ENCODE measurements around the gene PBX4.

The PBX4 gene

GRCh38 chr19:19656451-19657396 is 38.2 kb upstream of the PBX4 start:
- no peak overlapping the region for H3K4me2 ChIP-seq (ENCODE audit: low read length)
- no peak overlapping the region for H3K4me3 ChIP-seq (ENCODE audit: low read length)
- no peak overlapping the region for H3K9ac ChIP-seq (ENCODE audit: low read depth, low read length)
- no peaks in the 10 kb centered on the region for H3K9me3 ChIP-seq (replicated peaks; ENCODE audit: low read length)
- H3K36me3 ChIP-seq (ENCODE audit: insufficient read depth, low read length): peaks cover 65% of the 10 kb centered on the region
- peaks cover 8% of the 10 kb centered on the region for H3K4me1 ChIP-seq (ENCODE audit: control insufficient read depth, insufficient read depth, low read length)
- H3K27me3 ChIP-seq (ENCODE audit: control insufficient read depth, insufficient read depth, low read length): no peaks in the 10 kb centered on the region

- Histone ChIP-seq H3K9ac (ENCODE audit: low read depth, low read length) (no peak overlapping the region), H3K9me3 (replicated peaks; ENCODE audit: low read length) (no peaks in the 10 kb centered on the region), H3K36me3 (ENCODE audit: insufficient read depth, low read length) (peaks cover 74% of the 10 kb centered on the region), H3K4me1 (ENCODE audit: control insufficient read depth, insufficient read depth, low read length) (no peaks in the 10 kb centered on the region), H3K4me3 (ENCODE audit: low read length) (no peak overlapping the region), H3K4me2 (ENCODE audit: low read length) (no peak overlapping the region), H3K27me3 (ENCODE audit: control insufficient read depth, insufficient read depth, low read length) (no peaks in the 10 kb centered on the region)
These were observed 37.3 kb upstream of the PBX4 start for GRCh38 chr19:19655641-19656343.

GRCh38 chr19:19655051-19655594 is 36.6 kb upstream of the PBX4 start:
- Histone ChIP-seq H3K4me1 (ENCODE audit: control insufficient read depth, insufficient read depth, low read length) (no peaks in the 10 kb centered on the region), H3K9me3 (replicated peaks; ENCODE audit: low read length) (no peaks in the 10 kb centered on the region), H3K4me2 (ENCODE audit: low read length) (no peak overlapping the region), H3K36me3 (ENCODE audit: insufficient read depth, low read length) (peaks cover 80% of the 10 kb centered on the region), H3K9ac (ENCODE audit: low read depth, low read length) (no peak overlapping the region), H3K27me3 (ENCODE audit: control insufficient read depth, insufficient read depth, low read length) (no peaks in the 10 kb centered on the region), H3K4me3 (ENCODE audit: low read length) (no peak overlapping the region)

- no peak overlapping the region for H3K4me3 ChIP-seq (ENCODE audit: low read length)
- H3K4me1 ChIP-seq (ENCODE audit: control insufficient read depth, insufficient read depth, low read length): no peaks in the 10 kb centered on the region
- H3K9ac ChIP-seq (ENCODE audit: low read depth, low read length): no peak overlapping the region
- H3K9me3 ChIP-seq (replicated peaks; ENCODE audit: low read length): no peaks in the 10 kb centered on the region
- H3K4me2 ChIP-seq (ENCODE audit: low read length): no peak overlapping the region
- H3K36me3 ChIP-seq (ENCODE audit: insufficient read depth, low read length): peaks cover 79% of the 10 kb centered on the region
- H3K27me3 ChIP-seq (ENCODE audit: control insufficient read depth, insufficient read depth, low read length): no peaks in the 10 kb centered on the region
These were observed 36.0 kb upstream of the PBX4 start for GRCh38 chr19:19654441-19654840.

- Histone ChIP-seq H3K4me3 (ENCODE audit: low read length) (no peak overlapping the region), H3K27me3 (ENCODE audit: control insufficient read depth, insufficient read depth, low read length) (no peaks in the 10 kb centered on the region), H3K9me3 (replicated peaks; ENCODE audit: low read length) (no peaks in the 10 kb centered on the region), H3K4me1 (ENCODE audit: control insufficient read depth, insufficient read depth, low read length) (no peaks in the 10 kb centered on the region), H3K9ac (ENCODE audit: low read depth, low read length) (no peak overlapping the region), H3K36me3 (ENCODE audit: insufficient read depth, low read length) (peaks cover 81% of the 10 kb centered on the region), H3K4me2 (ENCODE audit: low read length) (no peak overlapping the region)
These were observed 35.2 kb upstream of the PBX4 start for GRCh38 chr19:19653597-19654147.

GRCh38 chr19:19652482-19653295 is 34.2 kb upstream of the PBX4 start:
- Histone ChIP-seq H3K9ac (ENCODE audit: low read depth, low read length) (no peak overlapping the region), H3K4me2 (ENCODE audit: low read length) (no peak overlapping the region), H3K4me3 (ENCODE audit: low read length) (no peak overlapping the region), H3K4me1 (ENCODE audit: control insufficient read depth, insufficient read depth, low read length) (no peaks in the 10 kb centered on the region), H3K9me3 (replicated peaks; ENCODE audit: low read length) (no peaks in the 10 kb centered on the region), H3K27me3 (ENCODE audit: control insufficient read depth, insufficient read depth, low read length) (no peaks in the 10 kb centered on the region), H3K36me3 (ENCODE audit: insufficient read depth, low read length) (peaks cover 75% of the 10 kb centered on the region)

- Histone ChIP-seq H3K4me1 (ENCODE audit: control insufficient read depth, insufficient read depth, low read length) (no peaks in the 10 kb centered on the region), H3K9me3 (replicated peaks; ENCODE audit: low read length) (no peaks in the 10 kb centered on the region), H3K9ac (ENCODE audit: low read depth, low read length) (no peak overlapping the region), H3K36me3 (ENCODE audit: insufficient read depth, low read length) (peaks cover 74% of the 10 kb centered on the region), H3K4me2 (ENCODE audit: low read length) (no peak overlapping the region), H3K4me3 (ENCODE audit: low read length) (no peak overlapping the region), H3K27me3 (ENCODE audit: control insufficient read depth, insufficient read depth, low read length) (no peaks in the 10 kb centered on the region)
These were observed 32.6 kb upstream of the PBX4 start for GRCh38 chr19:19651076-19651475.

GRCh38 chr19:19650331-19650730 is 31.8 kb upstream of the PBX4 start:
- Histone ChIP-seq H3K9me3 (replicated peaks; ENCODE audit: low read length) (no peaks in the 10 kb centered on the region), H3K4me1 (ENCODE audit: control insufficient read depth, insufficient read depth, low read length) (no peaks in the 10 kb centered on the region), H3K4me2 (ENCODE audit: low read length) (no peak overlapping the region), H3K27me3 (ENCODE audit: control insufficient read depth, insufficient read depth, low read length) (no peaks in the 10 kb centered on the region), H3K4me3 (ENCODE audit: low read length) (no peak overlapping the region), H3K36me3 (ENCODE audit: insufficient read depth, low read length) (peaks cover 74% of the 10 kb centered on the region), H3K9ac (ENCODE audit: low read depth, low read length) (no peak overlapping the region)

- Histone ChIP-seq H3K4me3 (ENCODE audit: low read length) (no peak overlapping the region), H3K9me3 (replicated peaks; ENCODE audit: low read length) (no peaks in the 10 kb centered on the region), H3K4me2 (ENCODE audit: low read length) (no peak overlapping the region), H3K9ac (ENCODE audit: low read depth, low read length) (no peak overlapping the region), H3K27me3 (ENCODE audit: control insufficient read depth, insufficient read depth, low read length) (no peaks in the 10 kb centered on the region), H3K4me1 (ENCODE audit: control insufficient read depth, insufficient read depth, low read length) (no peaks in the 10 kb centered on the region), H3K36me3 (ENCODE audit: insufficient read depth, low read length) (peaks cover 75% of the 10 kb centered on the region)
These were observed 31.1 kb upstream of the PBX4 start for GRCh38 chr19:19649580-19649995.

- no peaks in the 10 kb centered on the region for H3K27me3 ChIP-seq (ENCODE audit: control insufficient read depth, insufficient read depth, low read length)
- H3K9me3 ChIP-seq (replicated peaks; ENCODE audit: low read length): no peaks in the 10 kb centered on the region
- no peak overlapping the region for H3K4me2 ChIP-seq (ENCODE audit: low read length)
- H3K36me3 ChIP-seq (ENCODE audit: insufficient read depth, low read length): peaks cover 70% of the 10 kb centered on the region
- no peaks in the 10 kb centered on the region for H3K4me1 ChIP-seq (ENCODE audit: control insufficient read depth, insufficient read depth, low read length)
- H3K9ac ChIP-seq (ENCODE audit: low read depth, low read length): no peak overlapping the region
- H3K4me3 ChIP-seq (ENCODE audit: low read length): no peak overlapping the region
These were observed 30.7 kb upstream of the PBX4 start for GRCh38 chr19:19649155-19649554.
